SU-DHL-6 (cell line): ENCODE data around the gene FARSB.

Source experiments
- EZH2phosphoT487 ChIP-seq: fragments of 200-600 bp; sonication (generic), shearing (Covaris generic); conservative IDR thresholded peaks from 2 replicates; pipeline ENCODE4 v1.6.1; 2018; ENCODE audit warnings: mild to moderate bottlenecking, antibody characterized with exemption, low read length, moderate library complexity, mixed read lengths
- TF ChIP-seq, protein P1 (sequence below): fragments of 200-600 bp; sonication (generic); IDR thresholded peaks from one replicate; pipeline ENCODE4 v1.5.1; 2017; ENCODE audit warnings: antibody characterized with exemption, mild to moderate bottlenecking, low read length, moderate library complexity; ENCODE audit not compliant: insufficient read depth, poor library complexity, severe bottlenecking

DNA sequence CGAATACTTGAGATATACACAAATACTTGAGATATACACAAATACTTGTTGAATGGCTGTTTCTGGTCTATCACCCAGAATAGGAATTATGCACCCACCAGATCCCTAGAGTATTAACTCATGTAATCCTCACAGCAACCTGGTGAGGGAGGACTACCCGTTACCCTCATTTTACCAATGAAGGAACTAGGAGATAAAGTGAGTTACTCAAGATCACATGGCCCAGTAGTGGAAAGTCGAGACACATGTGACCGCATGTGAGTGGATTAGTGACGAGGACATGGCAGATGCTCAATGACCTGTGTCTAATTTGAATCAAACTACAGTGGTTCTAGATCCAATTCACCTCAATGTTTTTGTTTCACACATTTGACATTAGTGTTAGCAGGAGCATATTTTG lies 18.0 kb upstream of the FARSB start:
- TF ChIP-seq, protein P1, sequence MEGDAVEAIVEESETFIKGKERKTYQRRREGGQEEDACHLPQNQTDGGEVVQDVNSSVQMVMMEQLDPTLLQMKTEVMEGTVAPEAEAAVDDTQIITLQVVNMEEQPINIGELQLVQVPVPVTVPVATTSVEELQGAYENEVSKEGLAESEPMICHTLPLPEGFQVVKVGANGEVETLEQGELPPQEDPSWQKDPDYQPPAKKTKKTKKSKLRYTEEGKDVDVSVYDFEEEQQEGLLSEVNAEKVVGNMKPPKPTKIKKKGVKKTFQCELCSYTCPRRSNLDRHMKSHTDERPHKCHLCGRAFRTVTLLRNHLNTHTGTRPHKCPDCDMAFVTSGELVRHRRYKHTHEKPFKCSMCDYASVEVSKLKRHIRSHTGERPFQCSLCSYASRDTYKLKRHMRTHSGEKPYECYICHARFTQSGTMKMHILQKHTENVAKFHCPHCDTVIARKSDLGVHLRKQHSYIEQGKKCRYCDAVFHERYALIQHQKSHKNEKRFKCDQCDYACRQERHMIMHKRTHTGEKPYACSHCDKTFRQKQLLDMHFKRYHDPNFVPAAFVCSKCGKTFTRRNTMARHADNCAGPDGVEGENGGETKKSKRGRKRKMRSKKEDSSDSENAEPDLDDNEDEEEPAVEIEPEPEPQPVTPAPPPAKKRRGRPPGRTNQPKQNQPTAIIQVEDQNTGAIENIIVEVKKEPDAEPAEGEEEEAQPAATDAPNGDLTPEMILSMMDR, result no peak
- no peak for TF ChIP-seq EZH2phosphoT487
